GM18907 (cell line): ENCODE measurements around the gene TUBA3D.
"Not testable (repeated sequence)": the region's sequence is repeated elsewhere in the genome, so short reads cannot be mapped to it uniquely, and the experiment has no call there.

ENCODE experiments used
- ATAC-seq: cut with Tn5 transposase; IDR thresholded peaks from one replicate; pipeline ENCODE4 v1.9.1; 2021; ENCODE audit warnings: mild to moderate bottlenecking, moderate library complexity; ENCODE audit not compliant: unreplicated experiment

TUBA3D gene

DNA sequence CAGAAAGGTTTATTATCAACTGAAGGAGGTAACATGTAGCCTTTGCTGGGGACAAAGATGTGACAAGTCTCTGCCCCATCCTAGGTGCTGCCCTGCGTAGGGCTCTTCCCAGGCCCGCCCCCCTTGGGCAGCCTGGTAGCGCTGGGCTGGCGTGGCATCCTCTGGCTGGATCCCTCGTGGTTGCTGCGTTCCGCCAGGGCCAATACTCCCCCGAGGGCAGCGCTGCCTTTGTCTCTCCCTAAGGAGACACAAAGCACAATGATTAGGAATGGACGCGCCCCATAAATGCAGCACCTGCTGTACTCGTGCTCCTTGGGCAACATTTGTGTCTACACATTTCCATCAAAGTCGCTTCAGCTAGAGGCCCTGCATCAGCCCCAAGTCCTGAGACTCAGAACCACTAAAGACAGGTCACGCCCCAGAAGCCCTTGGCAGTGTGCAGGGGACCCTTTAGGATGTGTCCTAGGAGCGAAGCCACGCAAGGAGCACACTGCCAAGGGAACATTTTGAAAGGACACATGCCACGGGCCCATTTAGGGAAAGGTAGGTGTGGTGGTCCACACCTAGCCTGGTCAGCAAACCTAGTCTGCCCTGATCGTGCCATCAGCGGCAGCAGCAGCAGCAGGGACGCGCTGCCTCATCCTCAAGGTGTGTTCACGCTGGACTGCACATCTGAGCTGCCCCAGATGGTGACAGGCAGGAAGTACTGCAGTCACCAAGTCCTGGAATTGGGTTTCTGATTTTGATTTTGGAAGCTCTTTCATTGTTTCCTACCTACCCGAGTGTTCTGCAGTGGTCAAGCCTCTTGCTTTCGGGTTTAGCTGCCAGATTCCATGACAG lies 8.3 kb downstream of the TUBA3D start:
- ATAC-seq = not testable (repeated sequence)

DNA sequence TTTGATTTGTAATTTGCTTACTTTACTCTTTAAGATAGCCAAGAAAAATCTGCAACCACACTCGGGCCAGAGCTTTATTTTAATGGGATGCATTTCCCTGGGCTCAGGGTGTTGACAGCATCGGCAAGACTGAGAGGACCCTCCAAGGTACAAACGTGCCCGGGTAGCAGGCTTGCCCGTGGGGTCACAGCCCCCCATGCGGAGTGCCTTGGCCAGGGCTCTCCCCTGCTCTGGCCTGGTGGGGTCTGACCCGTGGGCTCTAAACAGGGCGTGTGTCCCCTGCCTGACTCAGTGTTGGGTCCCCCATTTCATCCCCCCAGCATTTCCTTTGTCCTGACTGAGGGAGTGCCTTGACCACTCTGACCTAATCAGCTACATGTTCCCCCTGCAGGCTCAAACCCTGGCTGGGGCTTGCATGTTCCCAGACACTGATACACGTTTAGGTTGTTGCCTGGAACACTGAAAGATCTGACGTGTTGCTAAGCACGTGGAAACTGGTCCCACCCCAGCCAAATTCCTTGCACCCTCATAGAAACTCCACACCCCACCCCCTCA lies 9.1 kb downstream of the TUBA3D start:
- ATAC-seq = not testable (repeated sequence)

DNA sequence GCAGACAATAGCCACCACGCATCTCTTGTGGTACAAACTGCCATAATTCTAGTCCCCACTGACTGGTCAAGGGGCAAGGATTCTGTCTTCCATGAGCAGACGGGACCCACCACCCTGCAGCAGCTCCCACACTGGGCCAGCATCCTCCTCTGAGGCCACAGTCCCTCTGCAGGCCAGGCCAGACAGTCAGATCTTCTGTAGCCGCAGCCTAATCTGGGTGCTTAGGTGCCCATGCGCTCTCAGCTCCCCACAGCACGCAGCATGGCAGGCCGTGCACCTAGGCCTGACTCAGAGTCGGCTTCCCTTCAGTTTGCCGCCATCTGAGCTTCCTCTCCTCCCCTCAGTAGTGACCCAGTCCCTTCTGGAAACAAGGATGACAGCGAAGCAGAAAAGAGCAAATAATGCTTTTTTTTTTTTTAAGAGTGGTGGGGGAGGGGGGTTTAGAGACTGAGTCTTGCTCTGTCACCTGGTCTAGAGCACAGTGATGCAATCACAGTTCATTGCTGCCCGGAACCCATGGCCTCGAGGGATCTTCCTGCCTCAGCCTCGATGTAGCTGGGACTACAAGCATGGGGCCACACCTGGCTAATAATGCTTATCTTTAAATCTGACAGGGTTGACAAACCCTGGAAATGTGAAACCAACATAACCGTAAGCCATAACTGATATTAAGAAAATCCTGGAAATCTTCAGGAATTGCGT lies 10.4 kb downstream of the TUBA3D start:
- not testable (repeated sequence) for ATAC-seq

DNA sequence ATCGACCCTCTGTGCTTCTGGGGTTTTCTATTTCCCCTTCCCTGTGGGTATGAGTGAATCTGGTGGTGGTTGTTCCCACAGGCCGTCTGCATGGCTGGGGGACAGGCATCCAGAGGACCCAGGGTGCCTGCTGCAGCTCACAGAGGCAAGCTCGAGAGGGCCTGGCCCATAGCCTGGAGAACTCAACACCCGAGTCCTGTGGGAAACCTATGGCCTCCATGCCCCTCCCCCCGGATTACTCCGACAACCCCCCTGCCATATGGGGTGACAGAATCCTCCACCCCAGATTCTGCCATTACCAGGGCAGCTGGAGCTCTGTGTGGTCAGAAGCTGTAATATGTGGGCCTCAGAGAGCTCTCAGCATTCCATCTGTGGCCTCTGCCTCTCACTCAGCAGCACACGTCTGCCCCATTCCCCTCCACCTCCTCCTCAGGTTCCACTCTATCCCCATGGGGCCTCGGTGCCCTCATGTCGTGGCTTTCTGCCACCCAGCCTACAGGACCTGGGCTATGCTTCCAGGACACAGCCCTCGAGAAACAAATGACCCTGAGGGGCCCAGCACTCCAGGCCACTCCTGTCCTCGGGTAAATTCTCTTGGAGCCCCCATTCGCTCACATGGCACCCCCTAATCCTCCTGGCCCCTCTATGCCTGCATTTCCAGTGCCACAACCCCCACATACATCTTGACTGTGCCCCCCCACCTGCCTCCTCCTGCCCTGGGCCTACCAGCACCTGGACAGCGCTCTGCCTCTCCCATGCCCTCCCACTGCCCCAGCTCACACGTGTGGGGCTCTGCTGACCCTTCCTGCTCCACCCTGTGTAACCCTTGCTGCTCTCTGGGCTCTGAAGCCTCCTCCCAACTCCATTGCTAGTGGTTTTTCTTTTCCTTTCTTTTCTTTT lies 12.6 kb downstream of the TUBA3D start:
- ATAC-seq = no peak

DNA sequence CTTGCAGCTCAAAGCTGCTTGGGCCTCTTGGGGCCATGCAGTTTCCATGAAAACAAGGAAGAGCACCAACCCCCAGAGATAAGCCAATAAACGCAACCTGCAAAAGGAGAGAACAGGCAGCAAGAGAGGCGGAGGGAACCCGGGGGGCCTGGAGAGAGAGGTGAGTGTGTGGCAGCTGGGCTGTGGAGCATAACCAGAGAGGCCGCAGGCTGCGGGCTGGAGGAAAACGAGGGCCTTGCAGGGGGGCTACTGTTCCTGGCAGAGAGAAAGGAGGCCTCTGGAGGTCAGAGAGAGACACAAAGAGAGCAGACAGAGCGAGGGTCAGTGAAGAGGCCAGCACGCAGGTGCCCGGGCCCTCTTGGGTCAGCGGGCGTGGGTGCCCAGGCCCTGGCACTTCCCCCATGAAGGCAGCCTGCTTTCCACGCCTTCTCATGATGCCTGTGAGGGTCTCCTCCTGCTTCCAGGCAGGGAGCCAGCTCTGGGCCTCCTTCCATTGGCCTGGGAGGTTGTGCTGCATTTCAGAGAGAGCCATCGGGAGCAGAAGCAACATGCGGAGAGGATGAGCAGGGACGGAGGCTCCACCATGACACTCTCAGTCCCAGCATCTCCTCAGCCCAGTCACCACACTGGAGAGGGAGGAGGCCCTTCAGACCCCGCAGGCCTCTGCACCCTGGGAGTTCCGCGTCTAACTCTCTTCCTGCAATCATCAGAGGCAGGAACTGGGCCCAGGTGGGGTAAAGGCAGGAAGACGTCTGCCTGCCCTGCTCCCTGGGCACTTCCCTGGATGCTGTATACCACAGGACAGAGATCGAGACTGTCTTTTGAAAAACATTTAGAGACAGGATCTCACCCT lies 14.9 kb downstream of the TUBA3D start:
- ATAC-seq = peak; percentile 11

DNA sequence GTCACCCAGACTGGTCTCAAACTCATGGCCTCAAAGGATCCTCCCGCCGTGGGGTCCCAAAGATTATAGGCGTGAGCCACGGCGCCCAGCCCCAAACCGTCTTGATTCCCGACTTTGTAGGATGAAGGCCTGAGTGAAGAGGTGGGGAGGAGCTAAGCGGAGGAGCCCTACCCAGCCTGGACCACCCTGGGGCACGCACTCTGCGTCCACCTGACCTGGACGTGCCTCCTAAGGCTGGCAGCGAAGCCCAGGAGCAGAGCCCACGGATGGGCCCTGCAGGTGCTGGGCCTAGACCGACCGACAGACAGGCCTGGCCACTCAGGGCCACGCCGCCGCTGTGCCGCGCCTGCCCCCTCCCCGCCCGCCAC lies 15.5 kb downstream of the TUBA3D start:
- peak; percentile 3 for ATAC-seq

DNA sequence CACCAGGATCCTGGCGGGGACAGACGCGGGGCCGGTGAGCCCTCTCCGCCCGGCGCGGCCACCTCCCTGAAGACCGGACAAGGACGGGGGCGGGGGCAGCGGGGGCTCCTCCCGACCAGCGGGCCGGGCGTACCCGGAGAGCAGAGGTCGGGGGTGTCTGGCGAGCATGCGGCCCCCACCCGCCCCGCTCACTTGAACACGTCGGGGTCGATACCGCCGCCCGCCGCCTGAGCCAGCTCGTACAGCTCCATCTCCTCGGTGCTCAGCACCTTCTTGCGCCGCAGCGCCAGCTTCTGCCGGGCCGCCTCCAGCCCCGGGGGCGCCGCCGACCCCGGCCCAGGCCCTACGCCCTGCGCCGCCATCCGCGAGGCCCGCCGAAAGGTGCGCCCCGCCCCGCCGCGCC lies 16.1 kb downstream of the TUBA3D start, which contains the start of gene MZT2A:
Gene MZT2A, minus strand, starts transcription at position 383 of the 403 bp plus-strand sequence. Its CDS starts 21 bp downstream, at position 362.
- ATAC-seq = peak; percentile 26

DNA sequence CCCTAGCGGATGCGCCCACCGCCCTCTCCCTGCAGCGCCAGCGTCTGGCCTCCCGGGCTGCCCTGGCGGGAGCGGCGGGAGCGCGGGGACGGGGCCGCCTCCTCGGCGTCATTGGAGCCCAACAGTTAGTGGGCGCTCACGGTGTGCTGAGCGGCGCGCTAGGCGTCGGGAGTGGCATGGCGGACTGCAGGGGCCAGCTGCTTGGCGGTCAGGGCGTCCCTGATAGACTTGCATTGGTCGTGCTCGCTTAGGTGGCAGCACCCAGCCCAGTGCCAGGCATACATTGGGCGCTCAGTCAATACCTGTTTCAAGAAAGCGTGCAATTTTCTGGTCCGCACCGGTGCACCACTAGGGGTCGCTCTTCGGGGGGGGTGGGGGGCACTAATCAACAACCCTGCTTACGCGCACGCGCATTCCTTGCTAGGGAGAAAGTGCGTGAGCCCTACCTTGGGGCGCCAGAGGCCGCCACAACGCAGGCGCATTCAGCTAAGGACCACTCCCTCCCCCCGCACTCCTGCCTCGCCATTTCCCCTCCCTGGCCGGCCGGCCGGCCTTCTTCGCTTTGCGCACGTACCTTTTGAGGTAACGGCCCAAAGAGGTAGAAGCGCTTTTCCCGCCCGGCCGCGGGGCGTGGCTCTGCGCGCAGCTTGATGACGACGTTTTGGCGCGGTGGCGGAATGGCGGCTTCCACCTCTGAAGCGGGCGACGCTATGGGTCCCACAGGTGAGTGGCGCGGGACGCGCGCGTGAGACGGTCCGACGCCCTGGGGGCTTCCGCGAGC lies 16.7 kb downstream of the TUBA3D start:
- ATAC-seq = peak; percentile 76

DNA sequence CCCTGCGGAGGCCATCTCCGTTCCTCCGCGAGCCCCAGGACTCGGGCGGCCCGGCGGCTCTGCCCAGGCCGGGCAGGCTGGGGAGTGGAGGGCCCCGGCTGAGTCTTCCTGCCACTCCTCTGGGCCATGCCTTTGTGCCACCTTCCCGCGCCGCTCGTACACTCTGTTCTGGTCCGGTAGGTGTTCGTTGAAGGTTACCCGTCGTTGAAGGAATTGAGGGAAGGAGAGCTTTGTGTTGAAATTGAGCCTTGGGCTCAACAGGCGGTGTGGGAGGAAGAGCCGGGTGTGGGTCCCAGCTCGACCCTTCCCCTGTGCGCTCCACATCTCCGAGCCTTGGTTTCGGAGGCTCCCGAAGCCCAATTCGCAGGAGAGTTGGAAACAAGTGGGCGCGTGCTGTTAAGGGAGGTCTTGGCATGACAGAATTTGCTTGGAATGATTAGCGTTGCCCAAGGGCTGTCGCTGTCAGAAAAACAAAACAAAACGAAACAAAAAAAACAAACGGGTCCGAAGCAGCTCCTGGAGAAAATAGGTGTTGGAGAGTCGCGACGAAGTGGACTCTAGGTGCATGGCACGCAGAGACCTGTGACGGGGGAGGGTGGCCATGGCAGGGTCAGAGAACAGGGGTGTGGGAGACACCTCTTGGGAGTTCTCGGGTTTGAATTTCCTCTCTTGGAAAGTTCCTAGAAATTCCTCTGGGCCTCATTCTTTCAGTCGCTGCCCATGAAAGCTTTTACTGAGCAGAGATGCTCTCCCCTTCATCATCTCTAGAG lies 17.5 kb downstream of the TUBA3D start:
- ATAC-seq = peak; percentile 30

DNA sequence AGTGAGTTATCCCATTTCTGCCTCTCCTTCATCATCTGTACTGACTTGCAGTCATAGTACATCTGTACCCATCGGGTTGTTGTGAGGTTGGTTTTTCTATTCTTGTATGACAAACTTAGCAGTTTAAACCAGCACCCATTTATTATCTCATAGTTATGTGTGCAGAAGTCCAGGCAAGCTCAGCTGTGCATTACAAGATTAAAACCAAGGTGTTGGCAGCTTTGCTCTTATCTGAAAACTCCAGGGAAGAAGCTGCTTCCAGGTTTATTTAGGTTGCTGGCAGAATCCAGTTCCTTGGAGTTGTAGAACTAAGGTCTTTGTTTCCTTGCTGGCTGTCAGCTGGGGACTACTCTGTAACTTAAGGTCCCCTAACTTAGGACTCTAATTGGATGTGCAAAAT lies 19.6 kb downstream of the TUBA3D start:
- not testable (repeated sequence) for ATAC-seq

DNA sequence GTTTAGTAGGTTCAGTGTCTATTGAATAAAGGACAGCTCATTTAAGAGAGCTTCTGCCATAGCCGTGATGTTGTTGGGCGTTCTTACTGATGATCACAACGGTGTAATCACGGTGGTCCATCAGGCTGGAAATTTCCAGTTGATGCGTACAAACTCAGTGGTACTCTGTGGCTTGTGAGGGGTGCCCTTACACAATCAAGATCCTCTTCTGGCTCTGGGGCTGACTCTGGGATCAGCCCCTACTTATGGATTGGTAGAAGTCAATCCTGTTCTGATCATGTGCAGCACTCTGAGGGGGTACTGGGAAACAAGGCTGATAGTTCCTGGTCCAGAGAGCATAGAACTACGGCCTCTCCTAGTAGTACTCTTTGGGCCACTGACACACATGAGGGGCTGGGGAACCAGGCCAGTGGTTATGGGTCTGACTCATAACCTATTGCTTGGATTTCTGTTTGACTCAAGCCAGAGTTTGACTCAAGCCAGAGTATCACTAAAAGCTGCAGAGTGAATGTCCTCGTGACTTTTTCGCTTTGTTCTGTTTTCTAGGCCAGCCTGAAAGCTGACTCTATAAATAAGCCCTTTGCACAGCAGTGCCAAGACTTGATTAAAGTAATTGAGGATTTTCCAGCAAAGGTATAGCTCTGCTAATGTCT lies 22.5 kb downstream of the TUBA3D start:
- ATAC-seq = peak; percentile 85

DNA sequence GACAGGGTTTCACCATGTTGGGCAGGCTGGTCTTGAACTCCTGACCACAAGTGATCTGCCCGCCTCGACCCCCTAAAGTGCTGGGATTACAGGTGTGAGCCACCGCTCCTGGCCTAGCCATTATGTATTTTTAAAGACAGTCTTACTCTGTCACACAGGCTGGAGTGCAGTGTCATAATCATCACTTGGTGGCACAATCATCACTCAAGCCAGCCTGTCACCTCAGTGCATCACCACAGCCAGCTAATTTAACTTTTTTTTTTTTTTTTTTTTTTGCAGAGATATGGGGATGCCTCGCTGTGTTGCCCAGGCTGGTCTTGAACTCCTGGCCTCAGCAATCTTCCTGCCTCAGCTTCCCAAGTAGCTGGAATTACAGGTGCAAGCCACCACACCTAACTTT lies 27.7 kb downstream of the TUBA3D start:
- ATAC-seq = not testable (repeated sequence)

DNA sequence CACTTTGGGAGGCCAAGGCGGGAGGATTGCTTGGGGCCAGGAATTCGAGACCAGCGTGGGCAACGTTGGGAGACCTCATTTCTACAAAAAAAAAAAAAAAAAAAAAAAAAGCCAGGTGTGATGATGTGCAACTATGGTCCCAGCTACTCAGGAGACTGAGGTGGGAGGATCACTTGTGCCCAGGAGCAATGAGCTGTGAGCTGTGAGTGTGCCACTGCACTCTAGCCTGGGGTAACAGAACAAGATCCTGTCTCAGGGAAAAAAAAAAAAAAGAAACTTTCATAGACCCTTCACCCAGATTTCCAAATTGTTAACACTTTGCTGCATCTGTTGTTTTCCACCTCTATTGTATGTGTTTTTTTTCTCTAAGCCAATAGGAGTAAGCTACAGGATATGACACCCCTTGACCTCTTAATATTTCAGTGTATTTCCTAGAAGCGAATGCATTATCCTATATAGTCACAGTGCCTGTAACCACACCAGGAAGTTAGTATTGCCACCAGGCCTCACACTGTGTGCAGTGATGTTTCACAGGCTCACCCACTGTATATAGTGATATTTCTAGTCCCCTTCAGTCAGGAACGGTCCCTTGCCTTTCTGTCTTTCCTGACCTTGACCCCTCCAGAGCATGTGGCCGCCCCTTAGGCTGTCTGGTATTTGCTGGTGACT lies 28.3 kb downstream of the TUBA3D start:
- not testable (repeated sequence) for ATAC-seq

DNA sequence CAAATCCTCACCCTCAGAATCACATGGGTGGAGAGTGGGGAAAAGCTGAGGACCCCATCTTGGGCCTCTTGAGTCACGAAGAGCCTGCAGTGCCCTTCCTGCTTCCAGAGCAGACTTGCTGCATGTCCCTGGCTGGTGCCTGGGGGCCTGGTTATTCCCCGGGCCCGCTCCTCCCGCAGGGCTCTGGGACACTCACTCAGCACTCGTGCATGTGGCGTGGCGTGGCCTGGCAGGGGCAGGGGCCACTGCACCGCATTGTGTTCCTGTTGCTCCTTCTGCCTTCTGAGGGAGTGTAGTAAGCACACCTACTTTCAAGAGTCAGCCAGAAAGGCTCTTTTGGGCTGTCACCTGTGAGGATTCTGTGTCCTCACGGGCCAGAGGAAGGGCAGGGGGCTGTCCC lies 33.7 kb downstream of the TUBA3D start:
- no peak for ATAC-seq

DNA sequence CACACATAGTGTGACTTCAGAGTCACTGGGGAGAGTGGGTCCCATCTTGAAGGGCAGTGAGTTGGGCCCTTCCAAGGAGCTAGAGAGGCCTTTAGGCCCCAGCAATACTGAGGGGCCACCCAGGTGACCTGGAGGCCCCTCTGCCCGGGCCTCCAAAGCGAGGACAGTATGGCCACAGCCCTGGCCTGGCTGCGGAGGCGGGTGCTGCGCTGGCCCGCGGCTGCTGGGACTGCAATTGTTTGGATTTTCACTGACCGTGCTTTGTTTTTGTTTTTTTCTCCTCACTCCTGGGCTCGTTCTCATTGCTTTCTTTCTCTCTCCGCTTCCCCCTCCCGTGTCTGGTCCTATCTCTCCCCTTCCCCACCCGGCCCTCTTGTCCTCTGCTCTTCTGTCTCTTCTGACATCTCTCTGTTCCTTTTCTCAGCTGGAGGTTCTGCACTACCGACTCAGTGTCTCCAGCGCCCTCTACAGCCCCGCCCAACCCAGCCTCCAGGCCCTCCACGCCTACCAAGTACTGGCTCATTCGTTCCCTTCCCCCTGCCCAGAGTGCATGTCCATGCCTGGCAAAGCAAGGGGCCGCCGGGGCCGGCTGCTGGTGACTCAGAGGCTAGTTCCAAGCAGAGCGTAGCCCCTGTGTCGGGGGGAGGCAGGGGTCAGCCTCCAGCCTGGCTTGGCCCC lies 35.5 kb downstream of the TUBA3D start:
- not testable (repeated sequence) for ATAC-seq

DNA sequence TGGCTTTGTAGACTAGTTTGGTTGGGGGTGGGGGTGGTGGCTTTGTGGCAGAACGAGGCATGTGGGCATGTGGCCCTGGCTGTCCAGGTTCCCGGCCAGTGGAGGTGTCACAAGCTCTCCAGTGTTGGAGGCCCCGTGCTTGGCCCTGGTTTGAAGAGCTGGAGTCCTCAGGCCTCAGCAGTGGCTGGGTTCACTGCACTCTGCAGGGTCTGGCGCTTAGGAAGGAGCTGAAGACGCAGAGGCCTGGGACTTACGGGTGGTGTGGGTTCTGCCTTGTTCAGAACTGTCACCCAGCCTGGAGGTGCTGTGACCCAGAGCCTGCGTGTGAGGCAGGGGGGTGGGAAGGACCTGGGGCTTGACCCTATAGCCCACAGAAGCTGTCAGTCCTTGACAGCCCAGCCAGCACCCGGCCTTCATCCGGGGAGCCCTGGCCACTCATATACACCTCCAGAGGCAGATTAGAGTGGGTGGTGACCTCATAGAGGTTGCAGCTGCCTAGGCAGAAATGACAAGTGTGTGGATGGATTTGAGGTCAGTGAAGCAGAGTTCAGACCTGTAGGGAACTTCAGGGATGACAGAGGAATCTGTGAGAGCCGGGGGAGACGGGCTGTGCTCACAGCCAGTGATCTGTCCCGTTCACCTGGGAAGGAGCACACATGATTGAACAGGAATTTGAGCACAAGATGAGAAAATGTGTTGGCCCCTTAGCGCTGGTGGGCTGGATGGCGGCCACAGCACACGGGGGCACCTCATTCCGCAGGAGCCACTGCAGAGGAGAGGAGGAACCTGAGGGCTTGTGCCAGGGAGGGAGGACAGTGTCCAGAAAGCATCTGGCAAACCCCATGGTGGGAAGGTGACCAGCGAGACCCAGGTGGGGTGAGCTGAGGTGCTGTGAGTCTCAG lies 36.3 kb downstream of the TUBA3D start:
- ATAC-seq = not testable (repeated sequence)
